Left forelimb (tissue), 1 donor: Measurements from ENCODE around the gene PROSER3.
"Not testable (repeated sequence)": the region's sequence is repeated elsewhere in the genome, so short reads cannot be mapped to it uniquely, and the experiment has no call there.

Experiments
- DNase-seq: peaks from one replicate; pipeline ENCODE4 v3.0.0-alpha.2; 2018; ENCODE audit warnings: low spot score

PROSER3 gene

GRCh38 chr19:35792312-35792711 is 34.3 kb downstream of the PROSER3 start:
- no peak for DNase-seq

DNA sequence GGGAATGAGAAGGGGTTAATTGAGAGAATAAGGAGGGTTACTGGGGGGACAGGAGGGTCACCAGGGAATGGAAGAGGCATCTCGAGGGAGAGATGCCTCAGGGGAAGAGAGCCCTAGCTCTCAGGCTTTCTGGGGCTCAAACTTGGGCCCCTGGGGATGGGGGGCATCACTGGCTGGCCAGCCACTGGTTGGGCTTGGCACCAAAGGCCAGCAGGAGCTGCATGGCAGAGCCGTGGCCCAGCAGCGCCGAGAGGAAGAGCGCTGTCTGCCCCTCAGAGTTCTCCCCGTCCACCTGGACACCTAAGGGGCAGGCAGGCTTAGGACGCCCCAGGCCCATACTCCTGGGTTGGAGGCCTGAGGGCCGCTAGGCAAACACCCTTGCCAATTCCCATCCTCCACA is 34.9 kb downstream of the PROSER3 start:
- no peak for DNase-seq

- no peak for DNase-seq
These were observed 35.6 kb downstream of the PROSER3 start for GRCh38 chr19:35793381-35794165.

DNA sequence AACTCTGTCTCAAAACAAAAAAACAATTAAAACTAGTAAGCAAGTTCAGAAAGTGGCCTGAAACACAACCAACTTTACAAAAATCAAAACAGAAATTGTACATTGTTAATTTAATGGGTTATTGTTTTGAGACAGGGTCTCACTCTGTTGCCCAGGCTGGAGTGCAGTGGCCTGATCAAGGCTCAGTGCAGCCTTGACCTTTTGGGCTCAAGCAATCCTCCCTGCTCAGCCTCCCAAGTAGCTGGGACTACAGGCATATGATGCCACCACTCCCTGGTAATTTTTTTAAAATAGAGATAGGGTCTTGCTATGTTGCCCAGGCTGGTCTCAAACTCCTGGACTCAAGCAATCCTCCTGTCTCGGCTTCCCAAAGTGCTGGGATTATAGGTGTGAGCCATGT is 37.6 kb downstream of the PROSER3 start:
- DNase-seq, result not testable (repeated sequence)

DNA sequence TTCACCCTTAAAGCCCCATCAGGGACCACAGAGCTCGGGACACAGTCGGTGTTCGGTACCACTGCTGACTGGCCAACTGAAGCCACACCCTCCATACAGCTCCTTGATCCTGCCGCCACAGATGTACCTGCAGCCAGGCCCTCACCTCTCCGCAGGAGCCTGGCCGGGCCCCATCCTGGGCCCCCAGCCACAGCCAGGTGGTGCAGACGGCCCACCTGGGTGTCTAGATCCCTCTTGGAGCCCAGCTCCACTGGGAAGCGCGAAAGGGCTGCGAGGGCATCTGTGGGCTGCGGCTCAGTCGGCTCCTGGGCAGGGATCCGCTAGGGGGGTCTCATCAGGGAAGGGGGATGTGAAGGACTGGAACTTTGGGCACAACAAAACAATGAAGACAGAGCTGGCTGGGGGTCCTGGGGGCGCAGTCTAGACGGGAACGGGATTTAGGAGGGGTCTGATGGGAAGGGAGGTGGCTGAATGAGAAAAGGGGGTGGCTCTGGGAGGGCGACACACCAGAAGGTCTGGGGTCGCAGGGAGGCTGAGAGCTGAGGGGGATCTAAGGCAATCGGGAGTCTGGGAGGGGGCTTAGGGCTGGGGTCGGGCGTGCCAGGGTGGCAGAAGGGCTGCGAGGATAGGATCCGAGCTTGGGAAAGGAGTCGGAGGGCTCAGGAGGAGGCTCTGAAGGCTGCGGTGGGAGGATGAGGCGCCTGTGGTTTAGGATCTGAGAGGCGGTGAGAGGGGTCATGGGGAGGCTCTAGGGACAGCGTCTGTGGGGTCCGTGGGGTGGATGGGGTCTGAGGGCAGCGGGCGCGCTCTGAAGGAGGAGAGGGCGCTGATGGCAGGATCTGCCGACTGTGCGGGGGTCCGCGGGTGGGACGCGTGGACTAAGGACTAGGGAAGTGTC is 38.9 kb downstream of the PROSER3 start:
- no peak for DNase-seq

DNA sequence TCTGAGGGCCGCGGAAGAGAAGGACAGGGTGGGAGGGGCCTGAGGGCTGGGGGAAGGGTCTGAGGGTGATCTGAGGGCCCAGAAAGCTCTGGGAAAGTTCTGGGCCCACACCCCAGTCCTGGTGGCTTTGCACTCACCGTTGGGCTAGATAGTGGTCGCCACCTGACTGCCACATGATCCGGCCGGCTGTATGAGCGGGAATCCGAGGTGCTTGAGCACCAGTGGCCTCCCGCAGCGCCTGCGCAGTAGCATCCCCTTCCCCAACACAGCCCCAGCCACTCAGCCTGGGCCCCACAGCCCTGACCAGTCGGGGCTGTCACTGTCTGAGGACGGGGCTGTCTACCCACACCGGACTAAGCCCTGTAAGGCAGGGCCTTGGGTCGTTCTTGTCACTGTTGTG is 39.7 kb downstream of the PROSER3 start:
- DNase-seq, result no peak

DNA sequence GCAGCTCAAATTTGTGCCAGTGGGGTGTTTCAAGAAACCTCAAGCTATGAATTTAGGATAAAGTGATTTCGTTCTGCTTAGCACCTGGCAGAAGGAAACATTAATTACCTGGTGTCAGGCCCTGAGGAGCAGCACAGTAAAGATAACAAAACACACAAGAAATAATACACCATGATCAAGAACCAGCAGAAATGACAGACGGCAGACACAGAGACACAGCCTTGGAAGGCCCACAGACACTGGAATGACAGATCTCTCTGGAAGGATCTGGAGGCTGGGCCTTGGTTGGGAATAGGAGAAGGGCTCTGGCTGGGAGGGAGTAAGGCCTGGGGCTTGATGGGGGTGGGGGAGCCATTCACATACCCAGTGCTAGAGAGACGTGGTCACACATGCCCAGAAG is 43.9 kb downstream of the PROSER3 start:
- no peak for DNase-seq

DNA sequence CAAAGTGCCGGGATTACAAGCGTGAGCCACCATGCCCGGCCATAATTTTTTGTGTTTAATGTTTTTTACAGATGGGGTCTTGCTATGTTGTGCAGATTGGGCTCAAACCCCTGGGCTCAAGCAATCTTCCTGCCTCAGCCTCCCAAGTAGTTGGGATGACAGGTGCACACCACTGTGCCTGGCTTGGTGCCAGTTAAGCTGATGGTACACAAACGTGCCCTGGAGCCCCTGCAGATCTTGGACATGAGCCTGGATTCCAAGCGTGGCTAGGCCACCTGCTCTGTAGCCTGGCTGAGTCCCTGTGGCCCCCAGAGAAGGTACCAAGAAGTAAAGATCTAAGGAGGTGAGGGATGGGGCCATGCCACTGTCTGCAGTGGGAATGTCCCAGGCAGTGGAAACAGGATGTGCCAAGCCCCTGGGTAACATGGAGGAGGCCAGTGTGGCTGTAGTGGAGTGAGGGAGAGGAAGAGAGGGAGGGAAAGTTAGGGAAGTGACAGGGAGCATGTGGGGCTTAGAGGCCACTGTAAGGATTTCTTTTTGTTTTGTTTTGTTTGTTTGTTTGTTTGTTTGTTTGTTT is 47.6 kb downstream of the PROSER3 start:
- DNase-seq, result no peak

GRCh38 chr19:35806597-35806996 is 48.6 kb downstream of the PROSER3 start:
- no peak for DNase-seq

DNA sequence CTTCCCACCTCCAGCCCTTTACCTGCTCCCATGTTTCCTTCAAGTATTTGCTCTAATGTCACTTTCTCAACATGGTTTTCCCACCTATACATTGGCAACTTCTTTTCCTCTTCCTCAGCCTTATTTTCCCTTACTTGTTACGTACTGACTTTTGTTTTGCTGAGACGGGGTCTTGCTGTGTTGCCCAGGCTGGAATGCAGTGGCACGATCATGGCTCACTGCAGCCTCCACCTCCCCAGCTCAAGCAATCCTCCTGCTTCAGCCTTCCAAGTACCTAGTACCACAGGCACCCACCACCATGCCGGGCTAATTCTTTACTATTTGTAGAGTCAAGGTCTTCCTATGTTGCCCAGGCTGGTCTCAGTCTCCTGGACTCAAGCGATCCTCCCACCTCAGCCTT is 49.7 kb downstream of the PROSER3 start:
- no peak for DNase-seq

DNA sequence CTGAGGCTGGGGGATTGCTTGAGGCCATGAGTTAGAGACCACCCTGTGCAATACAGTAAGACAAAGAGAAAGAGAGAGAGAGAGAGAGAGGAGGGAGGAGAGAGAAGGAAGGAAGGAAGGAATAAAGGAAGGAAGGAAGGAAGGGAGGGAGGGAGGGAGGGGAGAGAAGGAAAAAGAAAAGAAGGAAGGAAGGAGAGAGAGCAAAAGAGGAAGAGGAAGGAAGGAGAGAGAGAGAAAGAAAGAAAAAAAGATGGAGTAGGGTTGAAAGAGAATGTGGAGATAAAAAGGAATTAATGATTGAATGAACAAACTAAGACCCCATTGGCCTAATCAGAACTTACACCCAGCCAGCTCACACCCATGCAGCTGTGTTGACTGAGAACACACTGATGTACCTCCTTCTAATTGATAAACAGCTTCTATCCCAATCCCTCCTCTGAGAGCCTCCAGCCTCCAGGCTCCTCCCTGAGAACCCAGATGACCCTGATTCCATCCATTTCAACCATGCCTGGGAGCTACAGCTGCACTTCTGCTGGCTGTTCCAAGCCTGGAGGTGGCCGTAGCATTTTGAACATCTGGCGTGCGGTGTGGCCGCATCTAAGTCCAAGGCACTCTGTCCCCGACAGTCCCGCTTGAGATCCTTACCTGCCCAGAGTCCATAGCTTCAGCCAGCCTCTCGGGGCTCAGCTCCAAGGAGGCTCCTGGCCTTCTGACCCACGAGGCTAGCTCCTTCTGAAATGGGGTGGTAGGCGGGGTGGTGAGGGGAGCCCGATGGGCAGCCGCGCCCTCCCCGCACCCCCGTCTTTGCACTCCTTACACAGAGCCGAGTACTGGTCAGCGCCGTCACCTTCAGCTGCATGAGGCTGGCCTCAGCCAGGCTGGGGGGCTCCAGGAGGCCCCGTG is 53.6 kb downstream of the PROSER3 start:
- no peak for DNase-seq

DNA sequence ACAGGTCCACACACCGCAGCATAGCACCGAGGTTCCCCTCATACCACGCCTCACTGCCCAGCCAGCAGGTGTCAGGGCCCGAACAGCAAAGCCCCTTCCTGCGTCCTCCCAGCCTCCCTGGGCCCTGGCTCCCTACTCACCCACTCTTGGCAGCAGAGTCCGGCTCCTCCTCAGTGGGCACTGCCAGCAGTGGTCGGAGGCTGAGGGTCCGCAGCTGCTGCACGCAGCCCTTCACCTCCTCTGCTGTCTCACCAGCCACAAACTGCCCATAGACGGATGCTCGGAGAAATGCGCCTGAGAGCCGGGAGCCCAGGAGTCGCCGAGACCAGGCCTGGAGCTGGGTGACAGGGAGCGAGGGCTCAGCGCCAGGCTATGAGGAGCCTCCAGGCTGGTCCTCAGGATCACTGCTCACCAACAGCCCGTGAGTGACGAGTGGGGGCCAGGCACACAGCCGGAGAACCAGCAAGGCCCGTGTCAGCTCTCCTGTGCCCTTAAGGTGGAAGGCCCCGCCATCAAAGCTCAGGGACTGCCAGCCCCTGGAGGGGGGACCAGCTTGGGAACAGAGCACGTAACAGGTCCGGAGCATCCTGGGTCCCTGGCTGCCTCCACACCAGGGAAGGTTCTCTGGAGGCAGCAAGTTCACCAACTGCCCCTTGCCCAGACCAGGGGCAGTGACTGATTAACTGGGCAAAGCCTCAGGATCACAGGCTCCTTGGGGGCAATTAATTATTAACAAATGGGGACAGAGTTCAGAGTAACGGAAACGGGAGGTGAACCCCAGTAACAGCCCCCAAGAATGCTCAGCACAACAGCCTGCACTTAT is 54.5 kb downstream of the PROSER3 start, which contains the start of gene PRODH2:
TSS of gene PRODH2 (minus strand) at position 626 of the 823 bp plus-strand sequence. CDS start at position 586, 40 bp downstream.
- DNase-seq, result no peak

DNA sequence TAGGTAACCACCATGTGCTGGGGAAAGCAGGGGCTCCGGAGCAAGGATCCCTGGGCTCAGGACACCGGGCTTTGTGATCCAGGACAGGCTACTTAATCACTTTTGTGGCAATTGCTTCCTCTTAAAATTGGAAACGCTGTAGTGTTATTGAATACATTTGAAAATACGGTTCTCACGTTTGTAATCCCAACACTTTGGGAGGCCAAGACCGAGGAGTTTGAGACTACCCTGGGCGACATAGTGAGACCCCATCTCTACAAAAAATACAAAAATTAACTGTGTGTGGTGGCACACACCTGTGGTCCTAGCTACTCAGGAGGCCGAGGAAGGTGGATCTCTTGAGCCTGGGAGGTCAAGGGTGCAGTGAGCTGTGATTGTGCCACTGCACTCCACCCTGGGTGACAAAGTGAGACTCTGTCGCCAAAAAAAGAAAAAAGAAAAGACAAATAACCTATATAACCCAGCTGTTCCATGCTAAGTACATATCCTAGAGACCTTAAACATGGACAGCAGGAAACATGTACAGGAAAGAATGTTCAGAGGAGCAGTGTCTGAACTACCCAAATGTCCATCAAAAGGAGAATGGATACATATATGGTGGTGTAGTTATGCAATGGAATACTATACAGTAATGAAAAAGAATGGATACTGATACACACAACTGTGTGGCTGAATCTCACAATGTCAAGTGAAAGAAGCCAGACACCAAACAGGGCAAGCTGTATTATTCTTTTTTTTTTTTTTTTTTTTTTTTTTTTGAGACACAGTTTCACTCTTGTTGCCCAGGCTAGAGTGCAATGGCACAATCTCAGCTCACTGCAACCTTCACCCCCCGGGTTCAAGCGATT is 55.3 kb downstream of the PROSER3 start:
- no peak for DNase-seq

DNA sequence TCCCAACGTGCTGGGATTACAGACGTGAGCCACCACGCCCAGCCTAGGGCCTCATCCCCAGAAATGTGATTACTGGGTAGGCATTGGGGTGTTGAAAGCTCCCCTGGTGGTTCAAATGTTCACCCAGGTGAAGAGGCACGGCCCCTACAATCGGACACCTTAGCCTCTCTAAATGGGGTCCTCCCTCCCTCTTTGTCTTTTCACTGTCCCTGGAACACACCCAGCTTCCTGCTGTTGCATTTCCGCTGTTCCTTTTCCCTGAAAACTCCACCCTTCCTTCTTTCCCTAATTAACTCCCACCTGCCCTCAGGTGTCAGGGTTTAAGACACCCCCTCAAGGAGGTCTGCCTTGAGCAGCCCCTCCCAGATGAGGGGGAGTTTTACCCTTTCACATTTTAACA is 58.3 kb downstream of the PROSER3 start:
- DNase-seq, result no peak

DNA sequence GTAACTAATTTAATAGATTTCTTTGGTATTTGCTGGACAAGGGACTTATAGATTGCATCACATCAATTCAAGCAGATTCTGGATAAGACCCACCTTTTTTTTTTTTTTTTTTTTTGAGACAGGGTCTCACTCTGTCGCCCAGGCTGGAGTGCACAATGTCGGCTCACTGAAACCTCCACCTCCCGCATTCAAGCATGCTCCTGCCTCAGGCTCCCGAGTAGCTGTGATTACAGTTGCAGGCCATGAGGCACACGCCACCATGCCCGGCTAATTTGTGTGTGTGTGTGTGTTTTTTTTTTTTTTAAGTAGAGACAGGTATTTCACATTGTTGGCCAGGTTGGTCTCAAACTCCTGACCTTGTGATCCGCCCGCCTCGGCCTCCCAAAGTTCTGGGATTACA is 58.9 kb downstream of the PROSER3 start:
- no peak for DNase-seq

- DNase-seq, result no peak
These were observed 60.5 kb downstream of the PROSER3 start for GRCh38 chr19:35818445-35818844.
